Heart left ventricle (tissue), 16 donors: ENCODE results near the gene UBL4A. TPM values are rescaled to one million over a fixed set of nuclear protein-coding genes. Genes with fewer than 3 reads are reported as not detected.

Source experiments
- ATAC-seq, 4 donors: fragments of 200-7000 bp; cut with Tn5 transposase; one replicate each; pipeline ENCODE4 v1.9.1; 2020 to 2022; ENCODE audit warnings: moderate library complexity in 4 of 4, mild to moderate bottlenecking in 3 of 4, moderate number of reproducible peaks in 1 of 4
- DNase-seq, 5 donors: peaks; one replicate each; pipeline ENCODE4 v3.0.0-alpha.2; 2020
- H3K27ac ChIP-seq, 12 donors: fragments of 200-600 bp; sonication (generic) in 4 of 12; one replicate each; pipeline versions ENCODE4 v1.5.0 to v1.8.0; 2016 to 2022; ENCODE audit warnings: mild to moderate bottlenecking in 2 of 12
- H3K27me3 ChIP-seq, 9 donors: fragments of 200-600 bp; sonication (generic) in 2 of 9; one replicate each; pipeline versions ENCODE4 v1.5.1 to v1.8.0; 2016 to 2022; ENCODE audit warnings: mild to moderate bottlenecking in 3 of 9
- H3K36me3 ChIP-seq, 9 donors: fragments of 200-600 bp; sonication (generic) in 2 of 9; one replicate each; pipeline versions ENCODE4 v1.5.0 to v1.8.0; 2018 to 2022; ENCODE audit warnings: mild to moderate bottlenecking in 2 of 9
- H3K4me1 ChIP-seq, 12 donors: fragments of 200-600 bp; sonication (generic) in 4 of 12; one replicate each; pipeline versions ENCODE4 v1.5.0 to v1.8.0; 2016 to 2022; ENCODE audit warnings: mild to moderate bottlenecking in 3 of 12
- H3K4me3 ChIP-seq, 12 donors: fragments of 200-600 bp; sonication (generic) in 4 of 12; one replicate each; pipeline versions ENCODE4 v1.5.0 to v1.8.0; 2017 to 2022; ENCODE audit warnings: mild to moderate bottlenecking in 9 of 12, moderate library complexity in 4 of 12
- H3K9me3 ChIP-seq, 12 donors: fragments of 200-600 bp; sonication (generic) in 4 of 12; one replicate each; pipeline versions ENCODE4 v1.5.0 to v1.8.0; 2016 to 2022; ENCODE audit warnings: mild to moderate bottlenecking in 1 of 12
- POLR2A ChIP-seq, 2 donors: fragments of 450-650 bp; IDR thresholded peaks; one replicate each; pipeline ENCODE4 v1.6.1; 2017; ENCODE audit warnings: antibody characterized with exemption in 2 of 2, mild to moderate bottlenecking in 2 of 2, moderate library complexity in 2 of 2
- WGBS, 4 donors: extraction: QIAGEN DNeasy Blood & Tissue Kit in 2 of 4; methylation state at CpG; one replicate each; pipeline versions ENCODE4 v1.1.5 to v1.1.7; 2013 to 2018; 5-methylcytosine and 5-hydroxymethylcytosine counted together
- intact Hi-C, 10 donors: fragments of 100-400 bp; cut with DNase I; formaldehyde crosslinking; loops; one replicate each; pipeline versions ENCODE4 v1.11.1 to v1.14.2; 2022
- polyA plus RNA-seq, 2 donors: library from polyadenylated mRNA; stranded (reverse); fragments of 200-250 nt; gene quantifications; one replicate each; pipeline ENCODE4 v1.2.3, GENCODE V29; 2013
- total RNA-seq, 9 donors: library from RNA; depleted of rRNA in 2 of 9; stranded (reverse); fragments of >200 nt in 2 of 9; fragmentation: NEBNext Ultra II Directional in 3 of 9; extraction: Animal tissue kit (Norgen Biotek cat#: 25700) in 3 of 9; gene quantifications; one replicate each; pipeline versions ENCODE4 v1.1.0 to v1.2.4, GENCODE V29; 2016 to 2023
- TF ChIP-seq, protein P1 (sequence below), 12 donors: fragments of 200-600 bp; sonication (generic) in 4 of 12; IDR thresholded peaks; one replicate each; pipeline versions ENCODE4 v1.5.0 to v1.8.0; 2018 to 2022; ENCODE audit warnings: antibody characterized with exemption in 12 of 12, mild to moderate bottlenecking in 5 of 12
- donor health status: ischemic (EF 13 %, LVEDD 7.1; RV severe dilation, severe dysfunction).
- donor health status: healthy with polysubstance abuse.
- donor health status: DM: no; HTN: yes; CAD: no.
- donor health status: DM: no; HTN: no; CAD: no.
- donor health status: ischemic (EF 25% LVEDD 6.9; RV normal size, moderate dysfunction).
- donor health status: ischemic (EF 25% LVEDD 5.7; RV mildly dilated, moderate dysfunction).
- donor health status: healthy.
- donor health status: DM: yes; HTN: yes; CAD: no.
- donor health status: ischemic (EF 35%, LVEDD 5.7; RV mildly dilated, moderate dysfunction).
- donor health status: nonischemic (EF 11% LVEDD 7.7; RV severe dilation, severe dysfunction).
- donor health status: DM: yes; HTN: yes; CAD: no.
- donor health status: PGD.
- donor health status: ischemic (EF 29% LVEDD 5.4; RV normal size, mild dysfunction).
- donor health status: nonischemic (EF 23%, LVEDD 6.1; RV moderate dilation, normal function).

The UBL4A gene
- total and polyA plus RNA-seq, 11 donors = 34.6 to 92.8 (median 53.7) TPM

DNA sequence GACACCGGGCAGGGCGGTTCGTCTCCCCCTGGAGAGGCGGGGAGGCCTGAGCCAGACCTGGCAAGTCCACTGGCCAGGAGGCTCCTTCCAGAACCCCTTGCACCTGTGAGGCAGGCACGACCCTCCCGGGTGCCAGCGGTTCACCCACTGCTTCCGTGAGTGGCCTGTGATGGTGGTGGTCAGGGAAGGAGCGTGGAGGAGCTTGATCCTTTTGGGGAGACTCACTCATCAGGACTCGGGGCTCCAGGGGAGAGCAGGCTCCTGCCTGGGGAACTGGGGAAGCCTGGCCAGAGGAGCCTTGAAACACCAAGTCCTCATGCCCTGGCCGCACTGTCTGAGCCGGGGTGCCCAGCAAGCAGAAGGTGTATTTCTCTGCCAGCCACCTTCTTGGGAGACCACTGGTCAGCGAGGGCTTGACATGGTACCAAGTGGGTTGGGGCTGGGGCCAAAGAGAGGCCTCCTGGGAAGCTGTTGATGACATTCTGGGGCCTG lies 41.6 kb downstream of the UBL4A start:
- no peaks in the 10 kb centered on the region for H3K27me3 ChIP-seq
- DNase-seq = peak in 1 of 5 donors; percentile 16
- no peak for ATAC-seq
- intact Hi-C loops = loop anchor here in 1 of 10 donors (5.0 kb wide), 1 partner anchor 38 kb away; no protein-coding TSS in a partner anchor
- H3K9me3 ChIP-seq = no peaks in the 10 kb centered on the region
- H3K4me1 ChIP-seq = peaks cover 0 to 16% (median 10%) of the 10 kb centered on the region in 12 donors
- 55 to 84% (median 69%) methylated on average over 10 to 13 of the region's 13 CpGs for WGBS, 4 donors
- H3K27ac ChIP-seq = peak overlapping the region; percentile 53 to 91 (median 81)
- H3K36me3 ChIP-seq = peaks cover 0 to 58% (median 34%) of the 10 kb centered on the region in 9 donors
- peak overlapping the region; percentile 56 to 84 (median 68) for H3K4me3 ChIP-seq
- no peak for TF ChIP-seq POLR2A (IDR thresholded peaks at IDR 0.05)
- TF ChIP-seq, protein P1, sequence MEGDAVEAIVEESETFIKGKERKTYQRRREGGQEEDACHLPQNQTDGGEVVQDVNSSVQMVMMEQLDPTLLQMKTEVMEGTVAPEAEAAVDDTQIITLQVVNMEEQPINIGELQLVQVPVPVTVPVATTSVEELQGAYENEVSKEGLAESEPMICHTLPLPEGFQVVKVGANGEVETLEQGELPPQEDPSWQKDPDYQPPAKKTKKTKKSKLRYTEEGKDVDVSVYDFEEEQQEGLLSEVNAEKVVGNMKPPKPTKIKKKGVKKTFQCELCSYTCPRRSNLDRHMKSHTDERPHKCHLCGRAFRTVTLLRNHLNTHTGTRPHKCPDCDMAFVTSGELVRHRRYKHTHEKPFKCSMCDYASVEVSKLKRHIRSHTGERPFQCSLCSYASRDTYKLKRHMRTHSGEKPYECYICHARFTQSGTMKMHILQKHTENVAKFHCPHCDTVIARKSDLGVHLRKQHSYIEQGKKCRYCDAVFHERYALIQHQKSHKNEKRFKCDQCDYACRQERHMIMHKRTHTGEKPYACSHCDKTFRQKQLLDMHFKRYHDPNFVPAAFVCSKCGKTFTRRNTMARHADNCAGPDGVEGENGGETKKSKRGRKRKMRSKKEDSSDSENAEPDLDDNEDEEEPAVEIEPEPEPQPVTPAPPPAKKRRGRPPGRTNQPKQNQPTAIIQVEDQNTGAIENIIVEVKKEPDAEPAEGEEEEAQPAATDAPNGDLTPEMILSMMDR (IDR thresholded peaks at IDR 0.05) = no peak

DNA sequence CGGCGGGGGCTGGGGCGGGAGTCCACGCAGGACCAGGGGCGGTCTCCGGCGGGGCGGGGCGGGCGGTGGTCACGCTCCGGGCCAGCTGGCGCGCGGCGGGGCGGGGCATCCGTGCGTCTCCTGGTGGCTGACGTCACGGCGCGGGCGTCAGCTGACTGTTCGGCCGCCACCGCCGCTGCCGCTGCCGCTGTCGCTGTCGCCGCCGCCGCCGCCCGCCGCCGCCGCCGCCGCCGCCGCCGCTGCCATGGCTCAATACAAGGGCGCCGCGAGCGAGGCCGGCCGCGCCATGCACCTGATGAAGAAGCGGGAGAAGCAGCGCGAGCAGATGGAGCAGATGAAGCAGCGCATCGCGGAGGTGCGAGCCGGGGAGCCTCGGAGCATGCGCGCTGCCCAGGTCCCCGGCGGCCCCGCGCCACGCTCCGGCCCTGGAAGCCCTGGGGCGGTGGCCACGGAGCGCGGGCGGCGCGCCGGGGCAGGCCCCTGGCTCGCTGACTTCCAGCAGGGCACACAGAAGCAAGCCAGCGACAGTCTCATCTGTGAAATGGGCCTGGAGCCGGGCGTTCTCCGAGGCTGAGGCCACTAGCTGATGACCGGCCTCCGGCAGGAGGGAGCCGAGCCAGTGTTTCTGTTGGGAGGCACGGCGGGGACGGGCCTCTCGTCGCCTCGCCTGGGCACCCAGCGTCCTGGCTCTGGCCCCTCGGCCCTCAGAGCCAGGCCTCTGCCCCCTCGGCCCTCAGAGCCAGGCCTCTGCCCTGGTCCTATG lies 42.2 kb downstream of the UBL4A start, which contains the start of gene FAM50A:
Gene FAM50A, plus strand, starts transcription at position 150 of the 763 bp plus-strand sequence. Its CDS starts 95 bp downstream, at position 245.
- ATAC-seq = peak; percentile 54 to 92 (median 86)
- no peaks in the 10 kb centered on the region for H3K9me3 ChIP-seq
- peak; percentile 78 to 90 (median 88) for DNase-seq
- H3K36me3 ChIP-seq = peaks cover 0 to 55% (median 34%) of the 10 kb centered on the region in 9 donors
- TF ChIP-seq, protein P1 (IDR thresholded peaks at IDR 0.05) = no peak
- TF ChIP-seq POLR2A (IDR thresholded peaks at IDR 0.05) = peak in 1 of 2 donors; percentile 6
- no peaks in the 10 kb centered on the region for H3K27me3 ChIP-seq
- peak within 1 kb of the TSS; percentile 53 to 91 (median 81) for H3K27ac ChIP-seq
- WGBS, 4 donors = 1 to 43% (median 18%) methylated on average over 7 to 94 of the region's 94 CpGs
- intact Hi-C loops = loop anchor here in 1 of 10 donors (5.0 kb wide), 1 partner anchor 38 kb away; no protein-coding TSS in a partner anchor
- H3K4me1 ChIP-seq = peaks cover 0 to 16% (median 10%) of the 10 kb centered on the region in 12 donors
- H3K4me3 ChIP-seq = peak within 1 kb of the TSS; percentile 56 to 84 (median 68)

DNA sequence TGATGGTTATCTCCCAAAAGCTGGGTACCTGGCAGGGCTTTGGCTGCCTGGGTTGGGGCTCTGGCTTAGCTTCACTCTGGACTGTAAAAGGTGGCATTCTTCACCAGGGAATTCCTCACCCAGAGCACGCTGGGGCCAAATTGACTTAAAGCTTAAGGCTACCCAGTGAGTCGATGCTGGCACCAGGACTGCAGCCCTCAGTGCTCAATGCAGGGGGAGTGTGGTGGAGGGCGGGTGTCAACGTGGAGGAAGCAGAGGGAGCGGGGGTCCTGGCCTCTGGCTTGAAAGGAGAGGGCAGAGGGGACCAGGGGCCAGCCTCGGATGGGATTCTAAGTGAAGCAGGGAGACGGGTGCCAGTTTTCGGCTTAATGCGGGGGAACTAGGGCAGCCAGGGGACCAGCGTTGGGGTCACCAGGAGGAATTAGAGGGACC lies 42.9 kb downstream of the UBL4A start:
- no peaks in the 10 kb centered on the region for H3K27me3 ChIP-seq
- ATAC-seq (peak in 3 of 4 donors; percentile 5 to 27 (median 14)), DNase-seq (no peak)
- TF ChIP-seq, protein P1 (IDR thresholded peaks at IDR 0.05) = no peak
- no peak for TF ChIP-seq POLR2A (IDR thresholded peaks at IDR 0.05)
- peaks cover 0 to 20% (median 10%) of the 10 kb centered on the region in 12 donors for H3K4me1 ChIP-seq
- intact Hi-C loops = loop anchor here in 1 of 10 donors (5.0 kb wide), 1 partner anchor 39 kb away; no protein-coding TSS in a partner anchor
- no peaks in the 10 kb centered on the region for H3K9me3 ChIP-seq
- H3K27ac ChIP-seq = peak overlapping the region in 11 of 12 donors; percentile 67 to 91 (median 78)
- 9 to 43% (median 26%) methylated on average over 10 of the region's 10 CpGs for WGBS, 4 donors
- H3K36me3 ChIP-seq = peaks cover 0 to 48% (median 31%) of the 10 kb centered on the region in 9 donors
- peak overlapping the region in 11 of 12 donors; percentile 39 to 84 (median 66) for H3K4me3 ChIP-seq
